PC-9 (cell line): ENCODE data around the gene SDK1. TPM values are rescaled to one million over a fixed set of nuclear protein-coding genes. Genes with fewer than 3 reads are reported as not detected.

ENCODE experiments used
- BruUV-seq: library from RNA; stranded (reverse); fragments of 400-500 nt; replicated peaks from 2 replicates; lab custom pipeline; 2021; lab: Mats Ljungman, UMichigan
- CTCF ChIA-PET: fragments of 300-600 bp; sonication (Branson Sonifier 250); formaldehyde crosslinking; loops from one replicate; lab custom pipeline; 2022; ENCODE audit warnings: antibody characterized with exemption; lab: Charles Lee
- POLR2A ChIA-PET: fragments of 300-600 bp; sonication (Branson Sonifier 250); formaldehyde crosslinking; loops from one replicate; lab custom pipeline; 2022; ENCODE audit warnings: antibody characterized with exemption; ENCODE audit not compliant: unreplicated experiment; lab: Charles Lee
- DNase-seq, 2 experiments: peaks; one replicate each; pipeline versions ENCODE4 v3.0.0 to v3.0.0-alpha.2; 2015 to 2022; ENCODE audit warnings: mixed read lengths in 1 of 2
- H2AFZ ChIP-seq: fragments of 200-600 bp; sonication (generic); 2 replicates; pipeline ENCODE4 v1.8.1; 2017; ENCODE audit warnings: antibody characterized with exemption
- H3F3A ChIP-seq: fragments of 200-600 bp; sonication (generic); 2 replicates; pipeline ENCODE4 v1.8.1; 2017; ENCODE audit warnings: antibody characterized with exemption, mild to moderate bottlenecking, low read depth; ENCODE audit not compliant: insufficient read depth
- H3K27ac ChIP-seq: fragments of 200-600 bp; sonication (generic); 2 replicates; pipeline ENCODE4 v1.6.1; 2016; ENCODE audit warnings: mixed run types
- H3K27me3 ChIP-seq: fragments of 200-600 bp; sonication (generic); 2 replicates; pipeline ENCODE4 v1.6.1; 2016; ENCODE audit warnings: low read depth, mixed run types; ENCODE audit not compliant: insufficient read depth
- H3K36me3 ChIP-seq: fragments of 200-600 bp; sonication (generic); 2 replicates; pipeline ENCODE4 v1.6.1; 2016; ENCODE audit warnings: low read depth, mixed run types
- H3K4me1 ChIP-seq: fragments of 200-600 bp; sonication (generic); replicated peaks from 2 replicates; pipeline ENCODE4 v1.6.1; 2016; ENCODE audit warnings: mixed run types; ENCODE audit not compliant: insufficient read depth
- H3K4me2 ChIP-seq: fragments of 200-600 bp; sonication (generic); 2 replicates; pipeline ENCODE4 v1.6.1; 2017; ENCODE audit warnings: mixed run types
- H3K4me3 ChIP-seq: fragments of 200-600 bp; sonication (generic); 2 replicates; pipeline ENCODE4 v1.6.1; 2016; ENCODE audit warnings: mixed run types
- H3K79me2 ChIP-seq: fragments of 200-600 bp; sonication (generic); 2 replicates; pipeline ENCODE4 v1.6.1; 2017; ENCODE audit warnings: low read depth, mixed run types
- H3K9me2 ChIP-seq: fragments of 200-600 bp; sonication (generic); 2 replicates; pipeline ENCODE4 v1.8.1; 2017; ENCODE audit warnings: mild to moderate bottlenecking; ENCODE audit not compliant: insufficient read depth
- H3K9me3 ChIP-seq: fragments of 200-600 bp; sonication (generic); 2 replicates; pipeline ENCODE4 v1.8.1; 2016; ENCODE audit warnings: low read depth; ENCODE audit not compliant: insufficient read depth
- H4K20me1 ChIP-seq: fragments of 200-600 bp; sonication (generic); 2 replicates; pipeline ENCODE4 v1.8.1; 2017; ENCODE audit not compliant: insufficient read depth
- EZH2 ChIP-seq: fragments of 200-600 bp; sonication (generic); IDR thresholded peaks from 2 replicates; pipeline ENCODE4 v1.8.0; 2017; ENCODE audit warnings: antibody characterized with exemption, low read depth
- intact Hi-C: fragments of 100-400 bp; cut with micrococcal nuclease; formaldehyde crosslinking; loops from one replicate; pipeline ENCODE4 v1.10.0; 2022; ENCODE audit not compliant: unreplicated experiment
- total RNA-seq: library from RNA; stranded (reverse); gene quantifications from 2 replicates; pipeline ENCODE4 v1.2.3, GENCODE V29; 2021
- TF ChIP-seq, protein P1 (sequence below): fragments of 200-600 bp; sonication (generic); conservative IDR thresholded peaks from 2 replicates; pipeline ENCODE4 v1.6.1; 2017; ENCODE audit warnings: mixed run types, antibody characterized with exemption, mild to moderate bottlenecking, moderate library complexity

Gene SDK1
- total RNA-seq, 1 experiment from 2014 or later = not detected

GRCh38 chr7:4068286-4068685 is 767.2 kb downstream of the SDK1 start:
- Histone ChIP-seq H3K4me2 (no peak overlapping the region), H3K9me3 (no peaks in the 10 kb centered on the region), H3K27me3 (peaks cover 83% of the 10 kb centered on the region), H2AFZ (no peak overlapping the region), H3K27ac (no peak overlapping the region), H3K9me2 (no peaks in the 10 kb centered on the region), H4K20me1 (no peaks in the 10 kb centered on the region), H3K4me1 (no peaks in the 10 kb centered on the region), H3K36me3 (no peaks in the 10 kb centered on the region), H3K79me2 (no peaks in the 10 kb centered on the region), H3F3A (no peaks in the 10 kb centered on the region), H3K4me3 (no peak overlapping the region)
- TF ChIP-seq, protein P1, sequence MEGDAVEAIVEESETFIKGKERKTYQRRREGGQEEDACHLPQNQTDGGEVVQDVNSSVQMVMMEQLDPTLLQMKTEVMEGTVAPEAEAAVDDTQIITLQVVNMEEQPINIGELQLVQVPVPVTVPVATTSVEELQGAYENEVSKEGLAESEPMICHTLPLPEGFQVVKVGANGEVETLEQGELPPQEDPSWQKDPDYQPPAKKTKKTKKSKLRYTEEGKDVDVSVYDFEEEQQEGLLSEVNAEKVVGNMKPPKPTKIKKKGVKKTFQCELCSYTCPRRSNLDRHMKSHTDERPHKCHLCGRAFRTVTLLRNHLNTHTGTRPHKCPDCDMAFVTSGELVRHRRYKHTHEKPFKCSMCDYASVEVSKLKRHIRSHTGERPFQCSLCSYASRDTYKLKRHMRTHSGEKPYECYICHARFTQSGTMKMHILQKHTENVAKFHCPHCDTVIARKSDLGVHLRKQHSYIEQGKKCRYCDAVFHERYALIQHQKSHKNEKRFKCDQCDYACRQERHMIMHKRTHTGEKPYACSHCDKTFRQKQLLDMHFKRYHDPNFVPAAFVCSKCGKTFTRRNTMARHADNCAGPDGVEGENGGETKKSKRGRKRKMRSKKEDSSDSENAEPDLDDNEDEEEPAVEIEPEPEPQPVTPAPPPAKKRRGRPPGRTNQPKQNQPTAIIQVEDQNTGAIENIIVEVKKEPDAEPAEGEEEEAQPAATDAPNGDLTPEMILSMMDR = no peak
- no peak for TF ChIP-seq EZH2
- POLR2A ChIA-PET = no interaction called here
- DNase-seq = no peak
- no TSS peak for BruUV-seq
- CTCF ChIA-PET = no interaction called here
- intact Hi-C loops = no loop called here

- Histone ChIP-seq H3K36me3 (no peaks in the 10 kb centered on the region), H2AFZ (no peak overlapping the region), H3K4me1 (no peaks in the 10 kb centered on the region), H3F3A (no peaks in the 10 kb centered on the region), H3K79me2 (no peaks in the 10 kb centered on the region), H3K9me3 (no peaks in the 10 kb centered on the region), H3K27ac (no peak overlapping the region), H3K4me2 (no peak overlapping the region), H3K9me2 (no peaks in the 10 kb centered on the region), H4K20me1 (no peaks in the 10 kb centered on the region), H3K27me3 (peaks cover 93% of the 10 kb centered on the region), H3K4me3 (no peak overlapping the region)
- intact Hi-C loops = no loop called here
- no TSS peak for BruUV-seq
- POLR2A ChIA-PET = no interaction called here
- no peak for DNase-seq
- CTCF ChIA-PET = no interaction called here
- no peak for TF ChIP-seq EZH2
- TF ChIP-seq, protein P1 = no peak
Observed at GRCh38 chr7:4069268-4070095, 768.4 kb downstream of the SDK1 start.

GRCh38 chr7:4070214-4070613 is 769.2 kb downstream of the SDK1 start:
- no peak overlapping the region for H3K4me2 ChIP-seq
- POLR2A ChIA-PET = no interaction called here
- no peak for DNase-seq
- CTCF ChIA-PET = no interaction called here
- intact Hi-C loops = no loop called here
- no peaks in the 10 kb centered on the region for H3K9me3 ChIP-seq
- H3K4me1 ChIP-seq = no peaks in the 10 kb centered on the region
- no peak overlapping the region for H3K4me3 ChIP-seq
- H3K27ac ChIP-seq = no peak overlapping the region
- TF ChIP-seq, protein P1 = no peak
- no peak for TF ChIP-seq EZH2
- peaks cover 91% of the 10 kb centered on the region for H3K27me3 ChIP-seq
- H3F3A ChIP-seq = no peaks in the 10 kb centered on the region
- H3K79me2 ChIP-seq = no peaks in the 10 kb centered on the region
- no peak overlapping the region for H2AFZ ChIP-seq
- H4K20me1 ChIP-seq = no peaks in the 10 kb centered on the region
- no peaks in the 10 kb centered on the region for H3K36me3 ChIP-seq
- no TSS peak for BruUV-seq
- H3K9me2 ChIP-seq = no peaks in the 10 kb centered on the region
